HG02623 (cell line): Measurements from ENCODE around the gene CFAP43.
A peak's percentile ranks its signal among the peaks of the same experiment; 100 is the strongest.

ENCODE experiments used
- ATAC-seq: cut with Tn5 transposase; IDR thresholded peaks from one replicate; pipeline ENCODE4 v1.9.1; 2021; ENCODE audit warnings: moderate library complexity; ENCODE audit not compliant: unreplicated experiment

CFAP43 gene

DNA sequence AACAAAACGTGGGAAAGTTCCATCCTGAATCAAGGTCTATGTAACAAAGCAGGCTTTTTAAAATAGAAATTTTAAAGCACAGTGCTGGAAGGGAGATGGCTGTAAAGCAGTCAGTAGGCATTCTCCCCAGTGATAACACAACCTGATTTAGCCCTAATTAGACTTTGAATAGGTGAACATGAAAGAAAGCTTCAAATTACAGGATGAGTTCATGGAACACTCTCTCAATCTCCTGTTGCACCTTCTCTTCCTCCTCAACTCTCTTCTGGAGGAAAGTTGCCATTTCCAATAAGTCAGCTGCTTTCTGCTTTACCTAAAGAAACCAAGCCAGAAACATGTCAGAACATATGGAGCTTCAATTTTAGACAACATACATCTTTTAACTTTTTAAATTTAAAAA, 90.1 kb downstream of the CFAP43 start:
- ATAC-seq: no peak

DNA sequence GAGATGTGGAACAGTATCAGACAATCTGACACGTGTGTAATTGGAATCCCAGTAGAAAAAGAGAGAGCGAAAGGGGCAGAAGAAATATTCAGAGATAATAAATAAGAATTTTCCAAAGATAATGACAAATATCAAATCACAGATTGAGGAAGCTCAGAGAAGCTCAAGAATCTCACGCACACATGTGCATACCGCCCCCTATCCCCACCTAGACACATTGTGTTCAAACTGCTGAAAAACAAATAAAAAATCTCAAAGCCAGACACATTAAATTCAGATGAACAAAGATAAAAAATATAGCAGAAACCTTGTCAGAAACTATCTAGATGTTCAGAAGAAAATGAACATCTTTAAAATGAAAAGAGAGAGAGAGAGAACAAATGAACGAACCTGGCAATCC, 92.9 kb downstream of the CFAP43 start:
- no peak for ATAC-seq

DNA sequence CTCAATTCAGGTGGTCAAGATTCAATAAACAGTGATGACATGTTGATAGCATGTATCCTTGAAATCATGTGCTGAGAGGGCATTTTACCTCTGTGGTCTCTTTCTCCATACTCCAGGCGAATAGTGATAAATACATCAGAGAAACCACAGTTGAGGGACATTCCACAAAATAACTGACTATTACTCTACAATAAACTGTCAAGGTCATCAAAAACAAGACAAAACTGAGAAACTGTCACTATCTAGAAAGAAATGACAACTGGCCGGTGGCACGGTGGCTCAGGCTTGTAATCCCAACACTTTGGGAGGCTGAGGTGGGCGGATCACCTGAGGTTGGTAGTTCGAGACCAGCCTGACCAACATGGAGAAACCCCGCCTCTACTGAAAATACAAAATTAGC, 94.0 kb downstream of the CFAP43 start:
- no peak for ATAC-seq

DNA sequence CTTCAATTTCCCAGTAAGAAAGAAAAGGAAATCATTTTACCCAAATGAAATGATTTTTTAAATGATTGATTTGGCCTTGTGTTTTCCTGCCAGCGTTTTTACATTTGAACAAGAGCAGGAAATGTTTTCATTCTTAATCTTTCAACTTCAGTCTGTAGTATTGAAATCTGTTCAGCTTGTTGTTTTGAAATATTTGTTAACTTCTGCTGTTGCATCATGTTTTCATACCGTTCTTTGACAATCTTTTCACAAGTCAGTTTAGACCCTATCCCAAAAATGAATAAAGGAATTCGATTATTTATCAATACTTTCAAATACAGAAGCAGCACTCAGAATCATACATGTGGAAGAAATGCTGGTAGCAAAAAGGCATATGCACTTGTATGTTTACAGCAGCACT, 102.1 kb downstream of the CFAP43 start:
- ATAC-seq: no peak

DNA sequence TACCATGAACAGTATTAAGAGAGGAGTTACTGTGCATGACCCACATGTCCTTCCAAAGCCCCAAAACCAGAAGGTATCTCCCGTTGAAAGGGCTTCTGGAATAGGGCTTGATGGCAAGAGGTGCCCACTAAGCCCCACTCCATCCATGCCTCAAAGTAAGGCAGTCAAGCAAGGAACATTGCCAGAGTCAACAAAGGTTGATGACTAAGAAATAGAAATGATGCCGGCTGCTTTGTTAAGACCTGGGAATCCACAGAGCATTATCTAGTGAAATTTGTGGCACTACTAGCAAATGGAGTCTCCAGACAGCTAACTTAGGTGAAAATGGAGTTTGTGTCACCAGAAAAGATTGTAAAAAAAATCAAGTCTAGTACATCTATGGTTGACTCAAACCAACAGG, 104.0 kb downstream of the CFAP43 start:
- no peak for ATAC-seq

DNA sequence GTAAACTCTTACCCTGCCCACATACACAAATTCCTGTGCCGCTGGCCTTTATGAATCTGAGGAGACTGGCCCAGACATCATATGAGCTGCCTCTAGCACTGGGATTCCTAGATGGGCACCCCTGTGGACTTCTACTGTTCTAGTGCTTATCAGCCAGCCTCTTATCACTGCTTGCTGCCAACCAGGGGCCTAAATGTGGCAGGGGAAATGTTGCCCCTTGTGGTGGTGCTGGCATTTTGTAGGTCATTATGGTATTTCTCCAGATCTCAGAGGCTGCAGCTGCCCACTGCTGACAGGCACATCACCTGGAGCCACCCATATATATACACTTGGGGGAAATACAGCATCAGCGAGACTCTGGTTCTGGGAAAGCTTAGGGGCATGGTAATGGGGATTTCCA, 104.8 kb downstream of the CFAP43 start:
- no peak for ATAC-seq

DNA sequence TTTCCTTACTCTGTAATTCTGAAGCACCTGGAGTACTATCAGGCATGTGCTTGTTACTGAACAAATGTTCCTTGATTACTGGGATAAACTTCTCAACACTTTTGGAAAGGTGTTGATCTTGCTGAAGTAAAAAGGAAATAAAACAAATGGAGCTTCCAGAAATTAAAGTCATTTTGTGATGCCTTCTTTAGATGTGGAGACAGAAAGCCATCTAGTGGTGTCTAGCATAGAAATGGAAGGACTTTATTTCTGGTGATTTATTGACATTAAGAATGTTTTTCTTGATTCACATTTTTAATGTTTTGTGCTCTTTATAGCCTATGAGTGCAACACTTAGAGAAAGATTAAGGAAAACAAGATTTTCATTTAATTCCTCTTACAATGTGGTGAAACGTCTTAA, 108.8 kb downstream of the CFAP43 start:
- ATAC-seq: no peak

DNA sequence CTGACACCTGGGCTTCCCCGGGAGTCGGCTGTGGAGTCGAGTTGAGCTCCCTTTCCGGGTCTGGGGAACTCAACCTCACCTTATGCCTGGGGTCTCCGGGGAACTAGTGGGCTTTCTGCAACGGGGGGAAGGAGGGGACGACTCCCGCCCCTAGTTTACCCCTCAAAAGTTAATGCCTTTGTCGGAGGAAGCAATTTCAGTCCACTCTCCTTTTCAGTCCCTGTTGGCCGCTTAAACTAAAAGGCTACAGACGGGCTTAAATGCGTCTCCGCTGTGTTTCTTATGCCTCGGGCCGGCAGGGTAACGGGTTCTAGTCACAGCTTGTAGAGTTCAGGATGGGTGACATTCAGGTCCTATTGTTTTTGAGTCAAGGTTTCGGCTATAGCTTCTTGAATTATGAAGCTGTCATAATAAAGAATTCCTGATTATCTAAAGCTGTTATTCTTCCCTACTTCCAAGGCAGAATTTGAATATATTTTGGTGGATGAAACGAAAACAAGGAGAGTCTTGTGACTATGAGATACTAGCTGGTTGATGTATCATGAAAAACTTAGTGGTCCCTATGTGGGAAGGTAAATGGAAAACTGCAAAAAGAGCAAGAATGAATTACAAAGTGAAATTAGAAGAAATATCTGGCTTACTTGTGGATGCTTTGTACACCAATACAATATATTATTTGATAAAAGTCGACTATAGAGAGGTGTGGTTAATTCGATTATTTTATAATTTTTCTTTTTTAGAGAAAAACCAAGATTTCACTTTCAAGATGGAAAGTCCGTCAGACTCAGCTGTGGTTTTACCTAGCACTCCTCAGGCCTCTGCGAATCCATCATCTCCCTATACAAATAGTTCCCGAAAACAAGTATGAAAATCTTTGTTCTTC, 109.7 kb downstream of the CFAP43 start:
- no peak for ATAC-seq

DNA sequence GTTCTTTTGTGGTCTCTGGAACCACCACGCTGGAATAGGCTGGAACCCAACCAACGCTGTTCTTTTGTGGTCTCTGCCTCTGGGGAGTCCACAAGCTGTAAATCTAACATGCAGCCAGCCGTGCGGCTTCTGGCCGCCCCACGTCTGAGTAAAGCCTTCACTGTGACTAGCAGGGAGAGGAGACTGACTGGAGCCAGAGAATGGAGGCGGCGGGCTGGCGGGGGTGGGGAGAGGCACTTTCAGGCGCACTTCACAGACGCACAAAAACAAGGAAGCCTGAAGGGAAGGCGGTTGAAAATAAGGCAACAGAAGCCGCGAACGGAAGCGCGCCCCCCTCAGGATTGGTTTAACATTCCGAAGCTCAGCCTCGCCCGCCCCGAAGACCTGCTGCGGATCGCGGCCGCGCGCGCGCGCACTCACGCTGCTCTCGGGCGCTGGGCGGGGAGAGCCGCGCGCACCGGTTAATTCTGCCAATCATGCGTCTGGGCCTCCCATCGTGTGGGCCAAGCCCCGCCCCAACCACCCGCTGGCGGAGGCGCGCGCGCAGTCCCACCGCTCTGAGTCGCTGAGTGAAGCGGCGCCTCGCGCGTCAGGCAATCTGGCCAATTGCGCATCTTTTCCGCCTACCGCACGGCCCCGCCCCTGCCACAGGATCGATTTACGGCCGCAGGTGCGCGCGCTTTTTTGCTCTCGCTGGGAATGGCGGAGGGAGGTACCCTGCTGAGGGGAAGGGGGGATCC, 110.5 kb downstream of the CFAP43 start, which contains the start of gene SFR1:
Gene SFR1 (plus strand): TSS at position 687 of the 740 bp plus-strand sequence. CDS start 13 bp downstream, at position 700.
- peak; percentile 91 for ATAC-seq

DNA sequence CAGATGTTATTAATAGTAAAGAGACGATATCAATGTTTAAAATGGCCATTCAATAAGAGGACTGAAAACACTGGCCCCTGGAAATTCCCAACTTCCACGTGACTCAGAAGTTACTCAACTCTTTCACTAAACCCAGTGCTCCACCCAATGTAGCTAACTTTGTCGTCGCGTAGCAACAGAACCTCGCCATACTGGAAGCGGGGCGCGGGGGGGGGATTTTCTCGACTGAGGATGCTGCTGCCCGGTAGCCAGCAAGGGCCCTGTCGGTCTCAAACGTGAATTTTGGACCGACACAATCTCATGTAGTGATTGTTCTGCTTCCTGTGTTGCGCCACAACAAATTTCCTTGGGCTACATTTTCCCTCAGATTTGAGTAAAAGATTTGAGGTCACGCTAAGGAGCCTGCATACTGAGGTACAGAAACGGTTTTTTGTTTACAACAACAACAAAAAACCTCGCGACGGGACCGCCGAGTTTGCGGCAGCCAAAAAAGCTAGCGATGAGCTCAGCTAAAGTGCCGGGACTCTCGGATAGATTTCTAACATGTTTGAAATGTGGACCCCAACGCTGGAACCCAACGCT, 111.2 kb downstream of the CFAP43 start:
- ATAC-seq: no peak

DNA sequence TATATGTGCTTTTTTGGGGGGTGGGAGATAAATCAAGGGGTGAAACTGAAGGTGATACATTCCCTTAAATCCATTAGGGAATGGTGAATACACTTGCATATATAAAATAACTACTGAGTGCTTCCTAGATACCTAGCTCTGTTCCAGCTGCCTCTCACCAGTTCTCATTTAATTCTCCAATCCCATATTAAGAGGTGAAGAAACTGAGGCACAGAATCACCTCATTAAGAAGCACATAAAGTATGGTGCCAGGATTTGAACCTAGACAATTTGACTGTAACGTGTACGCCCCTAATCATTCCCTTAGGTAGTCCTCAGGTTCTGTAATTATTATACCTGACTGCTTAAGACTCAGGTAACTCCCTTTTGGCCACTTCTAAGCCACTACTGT, 111.7 kb downstream of the CFAP43 start:
- ATAC-seq: no peak

DNA sequence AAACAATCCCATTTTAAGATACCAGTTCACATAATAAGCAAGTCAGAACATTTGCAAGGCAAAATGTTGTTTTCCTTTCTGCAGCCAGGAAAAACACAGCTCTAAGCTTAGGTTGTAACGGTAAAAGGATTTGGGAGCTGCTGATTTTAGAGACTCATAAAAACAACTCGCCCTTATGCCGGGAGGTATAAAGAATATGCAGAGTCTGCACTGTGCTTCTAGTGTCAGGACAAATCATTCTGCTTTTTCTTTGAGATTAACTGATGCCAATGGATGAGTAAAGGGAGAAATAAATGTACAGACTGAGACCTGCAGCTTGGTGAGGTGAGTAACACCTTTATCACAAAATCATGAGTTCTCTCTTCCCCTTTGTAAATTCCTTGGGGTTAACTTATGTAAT, 112.2 kb downstream of the CFAP43 start:
- ATAC-seq: no peak

DNA sequence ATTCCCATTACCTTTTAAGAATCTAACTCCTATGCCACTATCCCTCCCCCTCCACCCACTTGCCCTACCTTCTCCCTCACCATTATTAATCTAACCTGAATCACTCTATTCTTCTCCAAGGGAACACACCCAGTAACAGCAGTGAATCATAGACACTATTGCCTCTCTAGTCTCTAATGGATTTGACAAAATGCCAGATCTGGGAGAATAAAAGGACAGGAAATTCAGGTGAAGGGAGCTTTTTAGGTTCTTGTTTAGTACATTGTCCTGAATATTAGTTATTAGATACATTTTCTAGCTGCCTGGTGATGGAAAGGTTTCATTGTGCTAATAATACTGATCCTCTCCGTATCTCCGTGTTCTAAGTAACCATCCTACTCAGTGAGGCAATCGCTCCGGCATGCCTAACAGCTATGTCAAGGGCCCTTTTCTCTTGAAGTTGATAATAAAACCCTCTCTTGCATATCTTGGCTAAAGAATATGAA, 114.3 kb downstream of the CFAP43 start:
- ATAC-seq: no peak

DNA sequence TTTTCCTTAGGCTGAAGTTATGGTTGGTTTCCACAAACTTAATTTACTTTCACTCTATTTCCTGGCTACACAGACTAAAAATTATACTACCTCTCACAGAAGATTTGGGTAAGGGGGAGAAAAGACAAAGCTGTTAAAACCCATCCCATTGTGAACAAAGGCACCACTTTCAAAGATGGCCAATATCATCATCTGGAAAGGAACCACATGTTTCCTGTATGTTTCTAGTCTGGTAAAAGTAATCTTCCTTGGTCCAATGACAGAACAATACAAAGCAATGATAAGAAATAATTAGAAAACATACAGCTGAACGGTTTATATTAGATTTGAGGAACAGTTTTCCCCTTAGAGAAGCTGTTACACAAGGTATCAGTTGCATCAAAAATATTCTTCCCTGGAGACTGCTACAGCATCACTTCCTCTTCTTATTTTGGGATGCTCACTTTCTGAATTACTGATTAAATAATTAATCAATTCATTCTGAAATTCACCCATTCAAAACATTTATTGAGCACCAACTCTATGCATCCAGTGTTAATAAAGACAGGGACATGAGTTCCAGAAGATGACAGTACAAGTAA, 118.7 kb downstream of the CFAP43 start:
- ATAC-seq: no peak

DNA sequence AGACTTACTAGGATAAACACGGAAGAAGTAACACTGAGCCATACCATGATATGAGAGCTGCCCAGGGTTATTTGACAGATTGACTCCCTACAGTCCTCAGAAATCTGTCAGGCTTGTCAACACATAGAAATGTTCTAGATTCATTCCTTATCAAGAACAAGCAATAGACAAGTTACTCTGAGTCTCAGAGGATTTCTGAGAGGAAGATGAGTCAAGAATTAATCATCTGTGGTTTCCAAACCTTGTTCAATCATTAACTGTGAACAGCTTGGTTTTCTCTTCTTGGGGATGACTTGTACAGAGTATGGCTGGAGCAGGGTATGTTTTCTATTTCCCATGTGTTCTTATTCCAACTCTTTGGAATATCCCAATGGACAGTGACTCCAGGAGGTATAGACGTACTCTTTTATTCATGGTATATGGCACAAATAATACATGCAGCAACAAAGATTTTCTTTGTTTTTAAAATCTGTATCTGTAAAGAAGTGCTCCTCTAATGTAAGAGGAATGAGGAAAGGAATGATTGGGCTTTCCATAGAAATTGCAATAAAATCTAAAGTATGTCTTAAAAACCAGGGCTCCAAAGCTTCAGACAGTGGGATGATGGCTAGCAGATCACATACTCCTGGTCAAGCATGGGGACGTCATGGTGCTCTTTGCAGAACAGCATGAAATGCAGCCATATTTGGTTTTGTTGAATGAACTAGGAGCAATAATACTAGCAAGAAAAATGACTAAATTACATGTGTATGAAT, 122.1 kb downstream of the CFAP43 start:
- peak; percentile 57 for ATAC-seq

DNA sequence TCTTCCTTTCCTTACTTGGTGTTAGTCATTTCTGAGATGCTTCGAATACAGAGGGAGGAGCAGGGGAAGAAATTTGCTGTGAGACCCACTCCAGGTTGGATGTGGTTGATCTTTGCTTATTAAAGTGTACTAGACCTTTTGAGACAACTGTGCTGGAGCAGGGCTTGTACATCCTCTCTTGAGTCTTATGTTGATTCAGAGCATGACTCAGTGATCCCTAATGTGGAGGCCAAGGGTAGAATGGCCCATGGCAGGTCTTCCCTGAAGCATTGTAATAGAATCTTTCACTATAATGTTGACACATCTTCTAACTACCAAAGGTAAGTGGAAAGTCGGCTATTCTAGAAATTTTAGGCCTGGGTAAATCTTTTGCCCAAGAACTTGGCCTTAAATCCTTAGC, 127.2 kb downstream of the CFAP43 start:
- no peak for ATAC-seq

DNA sequence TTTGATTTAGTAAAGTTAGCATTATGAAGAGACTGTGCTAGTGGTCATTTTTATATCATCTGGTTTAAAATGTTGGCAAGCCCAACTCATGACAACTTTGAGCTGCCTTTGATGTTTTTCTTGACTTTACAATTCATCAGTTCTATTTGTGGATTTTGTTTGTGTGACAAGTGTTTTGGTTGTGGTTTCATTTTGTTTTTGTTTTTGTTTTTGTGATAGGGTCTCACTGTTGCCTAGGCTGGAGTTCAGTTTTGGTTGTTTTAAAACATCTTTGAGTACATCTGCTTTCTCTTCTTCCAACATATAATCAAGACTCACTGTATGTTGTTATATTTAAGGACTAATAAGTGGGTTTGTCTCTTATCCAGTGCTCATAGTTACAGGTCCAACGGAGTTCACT, 127.7 kb downstream of the CFAP43 start:
- ATAC-seq: no peak

DNA sequence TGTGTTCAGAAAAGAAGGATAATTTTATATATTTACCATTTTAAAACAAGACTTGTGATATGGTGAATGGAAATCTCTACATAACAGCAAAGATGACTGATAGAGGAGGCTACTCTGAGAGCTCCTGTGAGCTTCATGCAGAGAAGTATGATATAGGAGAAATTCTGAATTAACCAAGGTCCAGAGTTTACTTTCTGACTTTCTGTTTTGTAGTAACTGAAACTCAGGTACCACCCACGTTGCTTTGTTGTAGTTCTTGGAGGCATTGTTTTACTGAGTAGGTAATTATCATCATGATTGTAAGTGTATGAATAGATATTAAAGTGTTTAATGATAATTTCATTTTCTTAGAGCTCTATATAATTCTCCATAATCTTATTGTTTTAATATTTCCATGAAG, 128.2 kb downstream of the CFAP43 start:
- no peak for ATAC-seq

DNA sequence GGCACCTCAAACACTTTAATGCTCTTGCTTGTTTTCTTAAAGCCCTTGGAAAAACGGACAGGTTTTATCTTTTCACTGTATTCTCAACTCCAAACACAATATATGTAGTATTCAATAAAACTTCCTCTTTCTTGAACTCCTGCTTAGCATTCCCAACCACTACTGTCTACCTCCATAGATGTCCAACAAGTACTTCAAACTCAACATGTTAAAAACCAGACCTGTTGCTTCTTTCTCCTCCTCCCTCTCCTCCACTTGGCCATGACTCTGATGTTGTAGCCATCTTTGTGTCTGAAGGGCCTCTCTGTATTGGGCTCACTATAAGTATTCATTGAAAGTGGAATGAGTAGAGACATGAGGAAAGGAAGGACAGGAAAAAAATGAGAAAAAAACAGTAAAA, 130.3 kb downstream of the CFAP43 start:
- no peak for ATAC-seq

DNA sequence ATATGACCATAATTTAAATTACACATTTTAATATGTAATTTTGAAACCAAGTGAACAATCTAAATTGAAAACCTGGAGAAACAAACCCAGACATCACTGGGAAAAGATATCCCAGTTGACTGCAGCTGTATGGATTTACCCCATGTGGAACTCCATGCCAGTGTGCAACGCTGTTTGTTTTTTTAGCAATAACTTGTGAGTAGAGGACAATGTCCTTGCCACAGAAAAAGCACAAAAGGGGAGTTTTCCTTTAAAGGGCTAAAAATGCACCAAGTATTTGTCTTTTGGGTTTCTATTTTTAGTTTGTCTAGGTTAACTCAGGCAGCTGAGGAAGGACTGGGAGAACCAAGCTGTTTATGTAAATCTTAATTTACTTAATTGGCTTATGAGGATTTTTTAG, 131.4 kb downstream of the CFAP43 start:
- no peak for ATAC-seq

DNA sequence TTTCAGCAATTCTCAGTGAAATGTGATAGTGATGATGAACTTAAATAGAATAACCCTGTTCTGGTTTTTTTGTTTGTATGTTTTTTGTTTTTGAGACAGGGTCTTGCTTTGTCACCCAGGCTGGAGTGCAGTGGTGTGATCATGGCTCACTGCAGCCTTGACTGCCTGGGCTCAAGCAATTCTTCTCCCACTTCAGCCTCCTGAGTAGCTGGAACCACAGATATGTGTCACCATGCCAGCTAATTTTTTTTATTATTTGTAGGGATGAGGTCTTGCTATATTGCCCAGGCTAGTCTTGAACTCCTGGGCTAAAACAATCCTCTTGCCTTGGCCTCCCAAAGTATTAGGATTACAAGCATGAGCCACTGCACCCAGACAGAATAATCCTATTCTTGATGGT, 132.2 kb downstream of the CFAP43 start:
- no peak for ATAC-seq
